AG09319 (cell line): ENCODE results near the gene WWC2.
A peak's percentile ranks its signal among the peaks of the same experiment; 100 is the strongest.

ENCODE experiments used
- DNase-seq: peaks from one replicate; pipeline ENCODE4 v3.0.0-alpha.2; 2010; ENCODE audit warnings: low read depth; ENCODE audit errors: extremely low read depth
- TF ChIP-seq, protein P1 (sequence below): IDR thresholded peaks from 2 replicates; pipeline ENCODE4 v1.5.1; 2011; ENCODE audit warnings: low read depth, mild to moderate bottlenecking, inconsistent platforms, low read length, moderate library complexity

The WWC2 gene

DNA sequence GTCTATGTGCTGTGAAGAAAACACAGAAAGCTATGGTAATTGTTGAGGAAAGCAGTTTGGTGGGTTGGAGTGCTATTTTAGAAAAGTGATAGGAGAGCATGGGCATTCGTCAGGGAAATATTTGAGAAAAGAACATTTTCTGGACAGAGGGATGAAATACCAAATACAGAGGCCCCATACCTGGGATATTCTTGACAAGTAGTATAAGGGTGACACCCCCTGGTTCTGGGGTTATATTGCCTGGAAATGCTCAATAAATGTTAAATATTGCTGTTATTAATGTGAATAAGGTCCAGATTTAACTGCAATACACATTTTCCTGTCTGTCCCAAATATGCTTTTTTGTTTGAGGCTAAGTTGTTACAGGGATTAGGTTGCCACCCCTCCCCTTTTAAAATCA lies 42.9 kb downstream of the WWC2 start:
- TF ChIP-seq, protein P1, sequence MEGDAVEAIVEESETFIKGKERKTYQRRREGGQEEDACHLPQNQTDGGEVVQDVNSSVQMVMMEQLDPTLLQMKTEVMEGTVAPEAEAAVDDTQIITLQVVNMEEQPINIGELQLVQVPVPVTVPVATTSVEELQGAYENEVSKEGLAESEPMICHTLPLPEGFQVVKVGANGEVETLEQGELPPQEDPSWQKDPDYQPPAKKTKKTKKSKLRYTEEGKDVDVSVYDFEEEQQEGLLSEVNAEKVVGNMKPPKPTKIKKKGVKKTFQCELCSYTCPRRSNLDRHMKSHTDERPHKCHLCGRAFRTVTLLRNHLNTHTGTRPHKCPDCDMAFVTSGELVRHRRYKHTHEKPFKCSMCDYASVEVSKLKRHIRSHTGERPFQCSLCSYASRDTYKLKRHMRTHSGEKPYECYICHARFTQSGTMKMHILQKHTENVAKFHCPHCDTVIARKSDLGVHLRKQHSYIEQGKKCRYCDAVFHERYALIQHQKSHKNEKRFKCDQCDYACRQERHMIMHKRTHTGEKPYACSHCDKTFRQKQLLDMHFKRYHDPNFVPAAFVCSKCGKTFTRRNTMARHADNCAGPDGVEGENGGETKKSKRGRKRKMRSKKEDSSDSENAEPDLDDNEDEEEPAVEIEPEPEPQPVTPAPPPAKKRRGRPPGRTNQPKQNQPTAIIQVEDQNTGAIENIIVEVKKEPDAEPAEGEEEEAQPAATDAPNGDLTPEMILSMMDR: no peak; the same call in 1 of the 2 replicates
- no peak for DNase-seq

GRCh38 chr4:183142571-183143550 lies 43.8 kb downstream of the WWC2 start:
- peak; percentile 45 for DNase-seq
- TF ChIP-seq, protein P1: no peak

DNA sequence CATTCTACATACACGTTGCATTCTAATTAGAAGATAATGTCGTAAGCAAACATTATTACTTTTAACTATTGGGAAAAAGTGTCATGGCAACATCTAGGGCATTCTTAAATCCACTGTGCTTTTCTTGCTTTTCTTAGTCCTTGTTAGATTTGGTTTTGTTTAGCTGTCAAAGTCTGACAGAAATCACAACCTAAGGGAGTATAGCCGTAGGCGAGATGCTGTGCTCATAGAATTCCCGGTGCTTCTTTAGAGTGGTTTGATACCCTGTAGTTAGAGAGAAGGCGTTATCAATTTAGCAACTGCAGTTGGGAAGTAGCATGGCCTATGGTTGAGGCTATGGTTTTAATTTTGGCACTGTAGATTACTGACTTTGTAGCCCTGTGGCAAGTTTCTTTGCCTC lies 45.7 kb downstream of the WWC2 start:
- TF ChIP-seq, protein P1: no peak
- DNase-seq: no peak

DNA sequence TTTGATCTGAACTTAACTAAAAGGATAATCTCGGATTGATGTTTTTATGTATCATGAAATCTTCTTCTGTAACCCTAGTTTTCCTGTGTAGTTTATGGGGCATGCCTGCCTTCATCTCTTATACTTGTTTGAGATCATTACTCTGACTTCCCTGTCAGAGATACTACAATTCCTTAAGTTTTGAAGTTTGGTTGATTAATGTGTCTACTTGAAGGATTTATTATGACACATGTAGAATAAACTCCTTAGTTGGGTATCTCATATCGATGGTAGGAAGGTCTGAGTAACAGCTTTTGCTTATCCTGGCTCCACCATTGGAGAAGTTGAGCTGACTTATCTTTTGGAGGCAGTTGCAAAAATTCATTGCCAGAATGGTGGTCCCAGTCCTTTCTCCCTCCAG lies 46.7 kb downstream of the WWC2 start:
- DNase-seq: no peak
- TF ChIP-seq, protein P1: no peak

DNA sequence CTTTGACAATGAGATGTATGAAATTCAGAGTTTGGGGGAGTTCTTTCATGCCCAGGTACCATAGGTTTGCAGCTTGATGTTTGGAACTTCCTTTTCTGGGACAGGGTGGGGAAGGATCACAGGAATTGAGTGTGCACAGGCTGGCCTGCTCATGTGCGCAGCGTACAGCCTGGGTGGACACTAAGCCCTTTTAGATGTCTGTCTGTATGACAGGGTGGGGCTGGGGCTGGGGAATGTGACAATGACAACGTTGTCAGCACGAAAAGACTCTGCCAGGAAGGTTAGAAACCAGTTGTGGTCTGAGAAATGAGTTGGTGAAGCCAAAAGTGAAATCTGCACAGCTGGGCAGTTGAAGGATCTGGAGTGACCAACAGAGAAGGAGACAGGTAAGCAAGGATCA lies 47.4 kb downstream of the WWC2 start:
- DNase-seq: no peak
- TF ChIP-seq, protein P1: no peak

- TF ChIP-seq, protein P1: no peak
- no peak for DNase-seq
Observed at GRCh38 chr4:183147196-183147595, 48.1 kb downstream of the WWC2 start.

GRCh38 chr4:183147983-183148382 lies 48.9 kb downstream of the WWC2 start:
- TF ChIP-seq, protein P1: no peak
- no peak for DNase-seq
